Stomach smooth muscle (tissue), 2 donors: ENCODE data around the gene PPP1R1C.

ENCODE experiments used
- H3K27ac ChIP-seq: one replicate; pipeline ENCODE4 v1.7.0; 2013; ENCODE audit warnings: mild to moderate bottlenecking, low read length, inconsistent platforms
- H3K27me3 ChIP-seq, 2 donors: one replicate each; pipeline ENCODE4 v1.7.0; 2013; ENCODE audit warnings: low read length in 2 of 2; ENCODE audit not compliant: insufficient read depth in 2 of 2, control insufficient read depth in 1 of 2
- H3K36me3 ChIP-seq, 2 donors: one replicate each; pipeline ENCODE4 v1.7.0; 2013; ENCODE audit warnings: low read length in 2 of 2; ENCODE audit not compliant: control insufficient read depth in 2 of 2, insufficient read depth in 2 of 2
- H3K4me1 ChIP-seq: one replicate; pipeline ENCODE4 v1.7.0; 2013; ENCODE audit warnings: low read length; ENCODE audit not compliant: control insufficient read depth, insufficient read depth
- H3K4me3 ChIP-seq, 2 donors: one replicate each; pipeline ENCODE4 v1.7.0; 2013; ENCODE audit warnings: low read length in 2 of 2
- H3K9ac ChIP-seq, 2 donors: one replicate each; pipeline ENCODE4 v1.7.0; 2013; ENCODE audit warnings: low read length in 2 of 2, mild to moderate bottlenecking in 1 of 2
- H3K9me3 ChIP-seq, 2 donors: one replicate each; pipeline ENCODE4 v1.7.0; 2013; ENCODE audit warnings: low read length in 2 of 2; ENCODE audit not compliant: control insufficient read depth in 2 of 2
- donor health status: healthy.
- donor health status: Pancreatic carcinoma.

Gene PPP1R1C

GRCh38 chr2:182117196-182117595 is 131.5 kb downstream of the PPP1R1C start:
- Histone ChIP-seq H3K9me3 (no peaks in the 10 kb centered on the region), H3K9ac (no peak overlapping the region), H3K4me3 (no peak overlapping the region), H3K36me3 (no peaks in the 10 kb centered on the region), H3K4me1 (no peaks in the 10 kb centered on the region), H3K27ac (no peak overlapping the region), H3K27me3 (no peaks in the 10 kb centered on the region)

- Histone ChIP-seq H3K4me1 (no peaks in the 10 kb centered on the region), H3K9ac (no peak overlapping the region), H3K36me3 (no peaks in the 10 kb centered on the region), H3K27ac (no peak overlapping the region), H3K4me3 (no peak overlapping the region), H3K27me3 (no peaks in the 10 kb centered on the region), H3K9me3 (no peaks in the 10 kb centered on the region)
These were observed 143.4 kb downstream of the PPP1R1C start for GRCh38 chr2:182128821-182129707.

DNA sequence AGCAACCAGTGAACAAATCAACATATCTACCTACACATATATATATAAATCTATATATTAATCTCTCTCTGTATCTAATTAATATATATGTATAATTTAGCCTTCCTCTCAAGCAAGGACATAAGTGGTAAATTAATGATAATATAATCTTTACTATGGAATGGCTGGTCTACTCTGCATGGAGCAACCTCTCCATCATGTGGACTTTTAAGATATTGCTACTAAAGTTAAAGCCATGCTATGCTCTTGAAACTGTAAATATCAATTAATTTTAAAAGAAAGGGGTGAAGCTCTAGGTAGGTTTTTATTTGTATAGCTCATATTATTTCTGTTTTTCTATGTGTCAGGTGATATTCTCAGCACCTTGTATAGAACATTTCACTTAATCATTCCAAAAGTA is 147.0 kb downstream of the PPP1R1C start:
- H3K9me3 ChIP-seq = no peaks in the 10 kb centered on the region
- no peaks in the 10 kb centered on the region for H3K4me1 ChIP-seq
- no peaks in the 10 kb centered on the region for H3K27me3 ChIP-seq
- H3K4me3 ChIP-seq = no peak overlapping the region
- no peak overlapping the region for H3K27ac ChIP-seq
- no peaks in the 10 kb centered on the region for H3K36me3 ChIP-seq
- H3K9ac ChIP-seq = no peak overlapping the region

DNA sequence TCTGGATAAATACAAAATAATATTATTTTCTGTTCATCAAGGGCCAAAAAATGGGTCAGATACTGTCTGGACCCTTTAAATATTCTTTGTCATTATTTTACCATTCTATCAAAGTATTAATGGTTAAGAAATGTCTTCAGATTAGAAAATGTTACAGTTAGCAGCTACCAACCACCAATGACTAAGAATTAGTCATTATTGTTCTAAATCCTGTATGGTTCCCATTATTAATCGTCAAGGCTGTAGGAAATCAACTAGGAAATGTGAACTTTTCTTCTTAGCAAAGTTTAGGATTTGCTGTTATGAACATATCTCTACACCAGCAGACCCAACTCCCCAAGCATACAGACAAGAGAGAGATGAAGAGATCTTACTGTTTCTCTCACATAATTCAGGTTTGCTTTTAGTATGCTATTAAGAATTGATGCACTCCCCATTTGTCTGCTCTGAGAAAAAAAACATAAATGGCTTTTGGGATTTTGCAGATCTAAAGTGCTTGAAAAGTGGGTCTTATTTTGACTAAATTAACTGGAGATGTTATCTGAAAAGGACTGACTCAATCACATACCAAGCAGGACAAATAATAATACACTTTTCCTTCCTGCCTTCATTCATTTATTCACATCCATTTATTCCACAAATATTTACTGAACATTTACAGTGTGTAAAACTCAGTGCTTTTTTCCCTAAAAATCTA is 147.7 kb downstream of the PPP1R1C start:
- no peaks in the 10 kb centered on the region for H3K36me3 ChIP-seq
- no peaks in the 10 kb centered on the region for H3K9me3 ChIP-seq
- H3K9ac ChIP-seq = no peak overlapping the region
- H3K27me3 ChIP-seq = no peaks in the 10 kb centered on the region
- H3K27ac ChIP-seq = no peak overlapping the region
- H3K4me1 ChIP-seq = no peaks in the 10 kb centered on the region
- H3K4me3 ChIP-seq = no peak overlapping the region

GRCh38 chr2:182134201-182134600 is 148.5 kb downstream of the PPP1R1C start:
- Histone ChIP-seq H3K9me3 (no peaks in the 10 kb centered on the region), H3K36me3 (no peaks in the 10 kb centered on the region), H3K27me3 (no peaks in the 10 kb centered on the region), H3K9ac (no peak overlapping the region), H3K4me3 (no peak overlapping the region), H3K27ac (no peak overlapping the region), H3K4me1 (no peaks in the 10 kb centered on the region)

GRCh38 chr2:182142062-182142461 is 156.4 kb downstream of the PPP1R1C start:
- Histone ChIP-seq H3K4me1 (no peaks in the 10 kb centered on the region), H3K9ac (no peak overlapping the region), H3K9me3 (no peaks in the 10 kb centered on the region), H3K4me3 (no peak overlapping the region), H3K36me3 (no peaks in the 10 kb centered on the region), H3K27me3 (no peaks in the 10 kb centered on the region), H3K27ac (no peak overlapping the region)

DNA sequence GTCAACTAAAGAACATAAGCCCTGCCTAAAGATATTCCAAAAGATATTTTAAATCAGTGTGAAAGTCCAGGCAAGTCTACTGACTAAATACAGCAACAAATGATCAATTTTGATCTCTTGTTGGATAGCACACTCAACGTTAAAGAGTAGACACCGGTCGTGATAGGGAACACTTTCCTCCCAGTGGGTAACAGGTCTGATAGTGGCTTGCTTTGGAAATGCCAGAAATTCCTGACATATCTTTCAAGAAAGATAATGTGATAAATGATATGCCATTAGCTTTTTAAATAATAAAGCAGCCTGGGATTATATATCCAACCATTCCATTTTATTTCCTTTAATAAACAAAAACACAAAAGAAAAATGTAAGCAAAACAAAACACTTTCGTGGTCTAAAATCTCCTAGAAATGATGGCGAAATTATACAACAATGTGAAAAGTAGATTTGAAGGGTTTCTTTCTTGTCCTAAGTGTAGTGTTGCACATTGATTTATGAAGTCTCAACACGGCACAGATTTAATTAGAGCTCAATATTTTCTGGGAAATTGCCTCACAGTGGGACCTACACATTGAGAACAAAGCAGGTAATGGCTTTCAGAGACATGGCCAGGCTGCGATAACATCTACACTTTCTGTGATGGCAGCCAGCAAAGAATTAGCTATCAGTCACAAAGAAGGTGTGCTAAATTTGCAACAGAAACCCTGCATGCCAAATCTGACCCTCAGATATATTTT is 158.6 kb downstream of the PPP1R1C start:
- Histone ChIP-seq H3K9ac (no peak overlapping the region), H3K9me3 (no peaks in the 10 kb centered on the region), H3K36me3 (no peaks in the 10 kb centered on the region), H3K4me1 (no peaks in the 10 kb centered on the region), H3K27me3 (no peaks in the 10 kb centered on the region), H3K27ac (no peak overlapping the region), H3K4me3 (no peak overlapping the region)

DNA sequence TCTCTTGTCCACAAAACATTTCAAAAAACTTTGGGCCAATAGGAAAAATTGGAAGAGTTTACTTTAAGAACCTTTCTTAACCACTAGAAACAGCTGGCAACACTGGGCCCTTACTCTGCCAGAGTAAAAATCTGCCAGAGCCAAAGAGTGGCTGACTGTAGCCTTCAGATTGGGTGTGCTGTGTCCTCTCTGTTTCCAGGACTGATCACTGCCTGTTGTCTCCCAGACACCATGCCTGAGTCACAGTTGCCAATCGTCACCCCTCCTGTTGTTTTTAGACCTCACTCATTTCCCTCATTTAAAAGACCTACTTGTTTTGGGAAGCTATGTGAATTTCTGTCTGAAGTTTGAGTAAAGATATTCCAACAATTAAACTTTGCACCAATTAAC is 159.1 kb downstream of the PPP1R1C start:
- H3K27ac ChIP-seq = no peak overlapping the region
- H3K4me1 ChIP-seq = no peaks in the 10 kb centered on the region
- H3K36me3 ChIP-seq = no peaks in the 10 kb centered on the region
- no peak overlapping the region for H3K9ac ChIP-seq
- no peaks in the 10 kb centered on the region for H3K9me3 ChIP-seq
- no peak overlapping the region for H3K4me3 ChIP-seq
- H3K27me3 ChIP-seq = no peaks in the 10 kb centered on the region

GRCh38 chr2:182148344-182148743 is 162.7 kb downstream of the PPP1R1C start:
- Histone ChIP-seq H3K27me3 (no peaks in the 10 kb centered on the region), H3K9me3 (no peaks in the 10 kb centered on the region), H3K36me3 (no peaks in the 10 kb centered on the region), H3K27ac (no peak overlapping the region), H3K9ac (no peak overlapping the region), H3K4me3 (no peak overlapping the region), H3K4me1 (no peaks in the 10 kb centered on the region)

- no peak overlapping the region for H3K27ac ChIP-seq
- no peak overlapping the region for H3K9ac ChIP-seq
- no peaks in the 10 kb centered on the region for H3K27me3 ChIP-seq
- no peaks in the 10 kb centered on the region for H3K4me1 ChIP-seq
- H3K4me3 ChIP-seq = no peak overlapping the region
- no peaks in the 10 kb centered on the region for H3K36me3 ChIP-seq
- H3K9me3 ChIP-seq = no peaks in the 10 kb centered on the region
These were observed 178.2 kb downstream of the PPP1R1C start for GRCh38 chr2:182163878-182164277.
